Measurements from ENCODE around the gene CTAGE1. TPM values are rescaled to one million over a fixed set of nuclear protein-coding genes. Genes with fewer than 3 reads are reported as not detected.
"Not testable (repeated sequence)": the region's sequence is repeated elsewhere in the genome, so short reads cannot be mapped to it uniquely, and the experiment has no call there.

CTAGE1 gene
- polyA plus RNA-seq (2014; cell fraction: cytosol; rRNA removed): not detected in 2 replicates
- not detected in 2 replicates for polyA plus RNA-seq (2014; cell fraction: nucleus; rRNA removed)

- no peak for DNase-seq (ENCODE audit: low spot score)
These were observed at the start of gene CTAGE1 for GRCh38 chr18:22417496-22418188. Gene CTAGE1 (minus strand): TSS chr18:22417915. CDS start chr18:22417811, 104 bp downstream.

GRCh38 chr18:22466608-22467395 lies 49.1 kb upstream of the CTAGE1 start:
- no peak for DNase-seq (ENCODE audit: low spot score)

GRCh38 chr18:22465859-22466457 lies 48.2 kb upstream of the CTAGE1 start:
- DNase-seq (ENCODE audit: low spot score): no peak

- no peak for DNase-seq (ENCODE audit: low spot score)
These were observed 45.4 kb upstream of the CTAGE1 start for GRCh38 chr18:22463076-22463475.

- DNase-seq (ENCODE audit: low spot score): no peak
These were observed 41.8 kb upstream of the CTAGE1 start for GRCh38 chr18:22459491-22459890.

- DNase-seq (ENCODE audit: low spot score): no peak
These were observed 39.8 kb upstream of the CTAGE1 start for GRCh38 chr18:22457524-22457923.

GRCh38 chr18:22456547-22456946 lies 38.8 kb upstream of the CTAGE1 start:
- no peak for DNase-seq (ENCODE audit: low spot score)

- no peak for DNase-seq (ENCODE audit: low spot score)
These were observed 38.4 kb upstream of the CTAGE1 start for GRCh38 chr18:22456116-22456480.

GRCh38 chr18:22455425-22456115 lies 37.9 kb upstream of the CTAGE1 start:
- DNase-seq (ENCODE audit: low spot score): no peak

GRCh38 chr18:22453315-22453714 lies 35.6 kb upstream of the CTAGE1 start:
- no peak for DNase-seq (ENCODE audit: low spot score)

GRCh38 chr18:22452226-22452668 lies 34.5 kb upstream of the CTAGE1 start:
- DNase-seq (ENCODE audit: low spot score): no peak

GRCh38 chr18:22451796-22452195 lies 34.1 kb upstream of the CTAGE1 start:
- no peak for DNase-seq (ENCODE audit: low spot score)

GRCh38 chr18:22450766-22451165 lies 33.1 kb upstream of the CTAGE1 start:
- not testable (repeated sequence) for DNase-seq (ENCODE audit: low spot score)

GRCh38 chr18:22450318-22450717 lies 32.6 kb upstream of the CTAGE1 start:
- DNase-seq (ENCODE audit: low spot score): not testable (repeated sequence)

GRCh38 chr18:22449753-22450152 lies 32.0 kb upstream of the CTAGE1 start:
- DNase-seq (ENCODE audit: low spot score): not testable (repeated sequence)

- DNase-seq (ENCODE audit: low spot score): no peak
These were observed 30.5 kb upstream of the CTAGE1 start for GRCh38 chr18:22448238-22448637.

- no peak for DNase-seq (ENCODE audit: low spot score)
These were observed 30.1 kb upstream of the CTAGE1 start for GRCh38 chr18:22447792-22448191.

GRCh38 chr18:22446911-22447310 lies 29.2 kb upstream of the CTAGE1 start:
- DNase-seq (ENCODE audit: low spot score): no peak

GRCh38 chr18:22446325-22446724 lies 28.6 kb upstream of the CTAGE1 start:
- DNase-seq (ENCODE audit: low spot score): no peak

- no peak for DNase-seq (ENCODE audit: low spot score)
These were observed 23.9 kb upstream of the CTAGE1 start for GRCh38 chr18:22441638-22442037.

GRCh38 chr18:22439447-22439846 lies 21.7 kb upstream of the CTAGE1 start:
- no peak for DNase-seq (ENCODE audit: low spot score)

- DNase-seq (ENCODE audit: low spot score): no peak
These were observed 18.4 kb upstream of the CTAGE1 start for GRCh38 chr18:22436136-22436535.
